A172 (cell line): Measurements from ENCODE around the gene RPL36A. TPM values are rescaled to one million over a fixed set of nuclear protein-coding genes. Genes with fewer than 3 reads are reported as not detected.

Experiments used
- DNase-seq: peaks from one replicate; pipeline ENCODE4 v3.0.0-alpha.2; 2015; ENCODE audit warnings: low spot score
- total RNA-seq: library from RNA; depleted of rRNA; stranded (reverse); fragments of >200 nt; shearing (Covaris generic); gene quantifications from 2 replicates; pipeline ENCODE4 v1.2.3, GENCODE V29; 2014; rRNA removed

RPL36A gene
- total RNA-seq, result 859 and 1,447 TPM in 2 replicates

DNA sequence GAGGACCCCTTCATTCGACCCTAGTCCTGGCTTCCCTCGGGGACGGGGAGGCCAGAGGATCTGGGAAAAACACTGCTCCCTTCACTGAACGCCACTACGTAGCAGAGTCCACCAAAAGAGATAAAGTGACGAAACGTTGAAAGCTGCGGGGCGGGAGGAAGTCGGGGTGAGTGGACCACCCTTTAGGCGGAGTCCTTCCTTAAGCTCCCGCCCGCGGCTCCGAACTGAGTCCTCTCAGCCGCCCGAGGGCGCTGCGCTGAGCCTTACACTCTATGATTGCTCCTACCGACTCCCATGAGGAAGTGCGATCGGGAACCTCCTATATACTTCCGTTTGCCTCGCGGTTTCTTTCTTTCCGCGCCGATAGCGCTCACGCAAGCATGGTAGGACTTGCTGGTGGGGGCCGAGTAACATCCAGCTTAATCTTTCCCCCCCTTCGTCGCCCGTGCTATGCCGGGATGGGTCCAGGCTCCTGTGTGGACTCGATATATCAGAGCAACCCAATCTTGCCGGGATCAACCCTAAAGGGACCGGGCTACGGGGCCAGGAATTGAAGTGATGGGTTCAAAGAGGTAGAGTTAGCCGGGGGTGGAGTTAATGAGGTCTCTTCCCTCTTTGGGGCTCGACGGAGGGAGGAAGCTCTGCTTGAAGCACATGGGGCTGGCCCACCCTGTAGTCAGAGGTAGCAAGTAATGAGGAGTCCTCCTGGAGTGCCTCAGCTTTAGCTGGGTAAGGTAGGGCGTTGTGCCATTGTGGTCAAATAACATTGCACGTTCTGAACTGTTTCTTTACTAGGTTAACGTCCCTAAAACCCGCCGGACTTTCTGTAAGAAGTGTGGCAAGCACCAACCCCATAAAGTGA, at the start of gene RPL36A:
RPL36A (plus strand) TSS at position 348 of the 862 bp plus-strand sequence; CDS start at position 381, 33 bp downstream.
- peak; percentile 66 for DNase-seq

DNA sequence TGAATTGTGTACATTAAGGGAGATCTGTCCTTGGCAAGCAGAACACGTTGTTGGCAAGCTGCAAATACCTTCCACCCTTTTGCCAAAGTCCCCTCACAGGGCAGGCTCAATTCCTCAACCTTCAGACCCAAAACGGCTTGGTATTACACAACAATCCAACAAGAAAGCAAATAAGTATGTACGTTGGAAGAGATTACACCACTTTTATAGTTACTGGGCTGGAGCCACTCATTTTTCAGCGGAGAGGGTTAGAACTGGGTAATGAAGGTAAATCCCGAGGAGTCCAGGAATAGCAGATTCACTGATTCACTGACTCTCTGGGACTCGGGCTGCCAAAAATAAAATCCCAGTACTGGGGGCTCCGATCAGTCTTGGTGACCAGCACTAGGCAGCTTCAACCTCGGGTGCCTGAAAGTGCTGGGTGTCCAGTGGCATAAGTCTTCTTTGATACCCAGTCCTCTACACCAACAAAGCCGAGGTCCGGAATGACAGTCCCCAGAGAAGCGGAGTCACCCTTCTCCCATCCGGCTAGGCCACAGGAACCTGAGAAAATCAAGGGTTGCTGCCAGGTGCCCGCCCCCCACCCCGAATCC, 42.9 kb upstream of the RPL36A start:
- DNase-seq, result no peak

DNA sequence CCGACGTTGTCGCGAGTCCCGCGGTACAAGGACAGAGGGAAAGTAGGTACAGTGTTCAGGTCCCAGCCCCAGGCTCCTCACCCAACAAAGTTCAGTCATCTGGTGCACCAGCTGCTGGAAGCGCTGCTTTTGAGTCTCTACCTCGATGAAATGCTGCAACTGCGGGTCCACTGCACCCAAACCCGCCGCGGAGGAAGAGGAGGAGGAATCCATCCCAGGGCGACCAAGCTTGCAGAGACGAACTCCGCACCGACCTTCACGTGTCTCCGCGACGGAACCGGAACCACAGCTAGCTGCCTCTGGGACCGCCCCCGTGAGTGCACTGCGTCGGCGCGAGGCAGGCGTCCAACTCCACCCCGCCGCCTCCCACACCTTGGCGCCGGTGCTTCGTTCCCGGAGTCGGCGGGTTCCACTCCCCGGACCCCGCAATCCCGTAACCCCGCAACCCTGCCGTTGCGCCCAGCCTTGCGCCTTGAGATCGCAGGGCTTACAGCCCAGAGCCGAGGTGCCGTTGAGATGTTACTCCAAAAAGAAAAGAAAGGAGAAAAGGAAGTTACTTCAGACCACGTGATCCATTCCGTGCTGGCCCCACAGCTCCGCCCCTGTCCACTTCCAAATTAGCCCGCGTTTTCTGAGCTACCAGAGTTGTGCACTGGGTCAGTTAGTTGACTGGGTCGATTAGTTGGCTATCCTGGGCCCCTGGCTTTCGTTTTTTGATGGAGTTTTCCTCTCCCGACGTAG, 42.2 kb upstream of the RPL36A start, which contains the start of gene TIMM8A:
TIMM8A (minus strand) TSS at position 291 of the 741 bp plus-strand sequence; CDS start at position 213, 78 bp downstream.
- DNase-seq, result peak; percentile 41

DNA sequence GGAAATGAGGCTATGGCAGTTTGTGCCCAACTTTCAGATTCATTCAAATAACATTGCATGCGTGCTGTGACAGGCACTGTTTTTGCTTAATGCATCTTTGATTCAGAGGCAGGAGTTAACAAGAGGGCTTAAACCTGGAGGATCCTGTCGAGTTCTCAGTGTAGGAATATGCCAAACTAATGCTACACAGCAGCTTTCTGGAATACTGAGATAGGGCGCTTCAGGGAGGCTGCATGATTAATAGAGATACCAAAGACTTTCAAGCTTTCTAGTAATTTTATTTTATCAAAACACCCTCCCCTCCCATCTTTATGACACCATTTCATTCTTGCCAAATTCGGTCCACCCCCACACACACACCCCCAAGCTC, 41.6 kb upstream of the RPL36A start:
- no peak for DNase-seq

DNA sequence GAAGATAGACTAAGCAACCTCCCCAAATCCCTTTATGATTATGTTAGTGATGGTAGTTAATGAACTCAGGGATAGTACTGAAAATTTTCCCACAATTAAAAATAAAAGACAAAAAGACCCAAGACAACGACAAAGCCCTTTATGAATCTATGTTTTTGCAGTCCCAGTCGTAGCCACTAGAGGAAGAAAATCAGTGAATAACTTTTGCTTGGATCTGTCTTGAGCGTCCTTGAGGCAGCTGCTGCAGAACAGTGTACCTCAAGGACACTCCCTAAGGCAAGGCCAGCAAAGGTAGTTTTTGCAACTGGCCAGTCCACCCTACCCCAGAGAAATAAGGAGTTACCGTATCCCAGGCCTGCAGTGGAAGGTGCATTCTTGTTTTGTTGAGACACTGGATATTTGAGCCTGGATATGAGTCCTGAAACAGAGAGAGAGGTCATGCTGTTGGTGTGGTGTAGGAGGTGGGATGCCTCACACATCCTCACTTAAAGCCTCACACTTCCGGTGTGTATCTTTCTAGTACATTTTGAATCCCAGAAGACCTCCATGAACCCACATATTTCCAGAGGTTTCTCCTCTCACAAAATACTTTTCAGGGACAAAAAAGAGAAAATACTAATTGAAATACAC, 33.5 kb upstream of the RPL36A start:
- no peak for DNase-seq

DNA sequence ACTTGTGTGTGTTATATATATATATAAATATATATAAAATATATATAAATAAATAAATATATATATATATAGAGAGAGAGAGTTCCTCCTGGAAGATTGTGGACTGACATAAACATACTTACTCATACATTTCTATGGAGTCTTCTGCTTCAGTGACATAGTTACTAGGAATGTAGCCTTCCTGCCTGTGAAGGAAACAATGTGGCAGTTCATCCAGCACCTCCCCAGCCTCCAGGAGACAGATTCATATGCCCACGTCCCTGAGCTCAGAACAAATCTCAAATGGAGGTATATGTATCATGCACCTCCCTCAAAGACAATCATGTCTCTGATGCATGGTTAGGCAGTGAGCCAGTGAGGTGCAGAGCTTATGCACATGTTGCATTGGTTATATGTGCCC, 30.8 kb upstream of the RPL36A start:
- DNase-seq, result no peak

DNA sequence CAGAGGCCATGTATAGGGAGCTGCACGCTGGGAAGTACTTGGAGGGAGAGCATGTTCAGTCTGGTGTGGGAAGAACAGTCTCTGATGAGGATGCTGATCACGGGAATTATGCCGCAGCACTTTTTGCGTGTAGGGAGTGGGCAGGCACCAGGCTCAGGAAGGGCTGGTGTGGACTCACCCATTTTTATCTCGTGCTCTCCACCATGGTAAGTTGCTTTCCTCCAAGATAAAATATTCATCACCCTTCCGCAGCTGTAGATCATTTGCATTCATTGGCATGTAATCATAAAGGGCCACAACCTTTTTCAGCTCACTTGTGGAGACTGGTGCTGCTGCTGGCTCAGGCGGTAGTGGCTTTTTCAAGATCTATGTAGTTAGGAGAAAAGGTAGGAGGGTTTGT, 30.4 kb upstream of the RPL36A start:
- no peak for DNase-seq

DNA sequence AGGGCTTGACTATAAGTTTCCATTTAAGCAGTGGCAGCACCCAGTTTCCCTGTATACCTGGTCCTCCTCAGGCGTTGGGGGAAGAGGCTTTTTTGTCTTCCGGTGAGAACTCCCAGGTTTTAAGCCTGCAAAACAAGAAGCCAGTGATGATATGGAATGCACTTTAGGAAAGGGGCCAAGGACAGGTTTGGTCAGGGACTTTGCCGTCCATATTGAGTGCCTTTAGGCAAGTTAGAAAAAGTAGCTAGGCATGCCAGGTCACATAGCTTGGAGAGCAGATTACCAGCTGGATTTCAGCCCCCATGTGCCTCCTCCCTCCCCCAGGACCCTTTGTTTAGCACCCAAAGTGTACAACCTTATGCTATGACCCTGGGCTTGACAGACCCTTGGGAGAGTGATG, 28.7 kb upstream of the RPL36A start:
- no peak for DNase-seq

DNA sequence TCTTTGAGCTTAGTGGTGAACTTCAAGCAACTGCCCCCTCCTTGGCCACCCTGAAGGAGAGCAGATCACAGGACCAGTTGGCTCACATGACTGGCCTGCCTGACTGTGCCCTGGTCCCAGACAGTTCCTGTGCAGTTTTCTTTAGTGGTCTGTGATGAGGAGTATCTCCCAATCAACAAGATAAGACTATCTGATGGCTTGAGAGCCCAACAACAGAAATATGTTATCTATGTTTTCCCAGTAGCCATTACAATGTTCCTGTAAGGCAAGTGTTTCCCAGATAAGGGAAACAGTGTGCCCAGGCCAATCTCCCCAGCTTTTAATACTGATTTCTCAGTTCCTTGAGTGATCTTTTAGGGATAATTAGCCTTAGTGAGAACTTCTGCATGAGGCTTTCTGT, 28.1 kb upstream of the RPL36A start:
- DNase-seq, result no peak

DNA sequence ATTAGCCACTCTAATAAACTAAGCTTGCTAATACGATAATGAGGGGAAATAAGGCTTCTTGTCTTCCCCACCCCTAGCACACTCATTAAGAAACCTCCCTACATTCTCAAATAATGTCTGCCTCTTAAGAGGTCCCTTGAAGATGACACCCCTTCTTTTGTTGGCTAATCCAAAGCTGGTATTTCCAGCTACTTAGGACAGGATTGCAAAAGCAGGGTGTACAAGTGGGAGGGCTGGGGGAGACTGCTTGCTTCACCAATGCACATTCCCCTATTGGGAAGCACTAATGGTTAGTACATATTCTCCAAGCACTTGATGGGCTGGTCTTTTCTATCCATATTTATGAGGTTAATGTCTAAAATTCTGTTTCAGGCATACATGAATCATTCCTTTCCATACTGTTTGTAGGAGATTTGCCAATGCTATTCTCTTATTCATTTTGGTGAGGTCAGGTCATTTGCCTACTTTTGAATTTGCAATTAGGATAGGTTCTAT, 25.5 kb upstream of the RPL36A start:
- no peak for DNase-seq

DNA sequence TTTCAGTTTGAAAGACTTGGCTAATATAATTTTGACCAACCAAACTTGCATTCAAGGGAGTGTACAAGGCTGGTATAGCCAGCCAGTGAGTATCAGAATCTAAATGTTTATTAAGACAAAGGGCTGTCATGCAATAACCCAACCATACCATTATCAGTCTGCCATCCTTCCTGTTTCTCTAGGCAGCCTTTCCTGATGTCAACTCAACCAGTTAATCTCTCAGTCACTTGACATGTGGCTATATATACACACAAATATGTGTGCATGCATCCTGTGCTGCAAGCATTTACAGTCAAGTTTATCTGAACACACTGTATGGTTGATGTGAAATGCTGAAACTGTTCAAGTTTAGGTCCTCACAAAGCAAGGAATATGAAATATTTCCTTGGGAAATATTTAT, 22.0 kb upstream of the RPL36A start:
- DNase-seq, result no peak

DNA sequence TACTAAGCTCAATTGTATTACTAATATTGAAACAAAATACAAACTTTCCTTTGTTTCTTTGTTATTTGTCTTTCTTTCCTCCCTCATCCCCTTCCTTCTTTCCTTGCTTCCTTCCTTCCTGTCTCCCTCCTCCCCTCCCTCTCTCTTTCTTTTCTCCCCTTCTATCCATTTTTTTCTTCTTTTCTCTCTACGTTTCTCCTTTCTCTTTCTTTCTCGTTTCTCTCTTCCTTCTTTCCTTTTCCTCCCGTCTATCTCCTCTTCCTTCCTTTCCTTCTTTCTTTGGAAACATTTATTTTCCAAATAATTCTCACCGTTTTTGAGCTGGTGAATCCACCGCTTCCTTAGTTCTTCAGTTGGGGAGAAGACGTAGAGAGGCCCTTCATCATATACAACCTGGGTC, 21.1 kb upstream of the RPL36A start:
- DNase-seq, result no peak

DNA sequence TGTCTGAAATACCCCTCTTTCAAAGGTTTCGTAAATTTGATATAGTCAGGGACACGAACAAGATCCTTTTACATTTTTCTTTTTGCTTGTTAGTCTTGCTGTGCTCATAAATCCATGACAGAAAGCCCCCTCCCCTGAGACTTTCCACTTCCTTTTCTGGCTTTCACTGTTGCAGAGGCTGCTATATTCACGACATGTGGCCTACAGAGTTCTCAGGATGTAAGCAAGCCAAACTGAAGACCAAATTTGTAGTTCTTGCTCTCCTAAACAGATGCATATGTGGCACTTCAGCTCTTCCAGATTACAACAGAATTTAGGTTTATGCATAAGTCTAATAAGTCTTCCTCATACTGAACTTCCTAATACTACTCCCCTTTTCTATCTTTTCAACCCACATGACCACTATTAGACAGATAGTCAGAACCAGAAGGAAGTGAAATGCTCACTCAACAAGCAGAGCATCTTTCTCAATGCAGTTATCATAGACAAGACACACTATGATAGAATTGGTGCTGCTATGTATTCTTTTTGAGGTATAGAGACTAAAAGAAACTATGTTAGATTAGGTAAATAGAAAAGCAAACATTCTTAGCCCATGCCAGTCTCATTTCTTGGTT, 19.8 kb upstream of the RPL36A start:
- no peak for DNase-seq

DNA sequence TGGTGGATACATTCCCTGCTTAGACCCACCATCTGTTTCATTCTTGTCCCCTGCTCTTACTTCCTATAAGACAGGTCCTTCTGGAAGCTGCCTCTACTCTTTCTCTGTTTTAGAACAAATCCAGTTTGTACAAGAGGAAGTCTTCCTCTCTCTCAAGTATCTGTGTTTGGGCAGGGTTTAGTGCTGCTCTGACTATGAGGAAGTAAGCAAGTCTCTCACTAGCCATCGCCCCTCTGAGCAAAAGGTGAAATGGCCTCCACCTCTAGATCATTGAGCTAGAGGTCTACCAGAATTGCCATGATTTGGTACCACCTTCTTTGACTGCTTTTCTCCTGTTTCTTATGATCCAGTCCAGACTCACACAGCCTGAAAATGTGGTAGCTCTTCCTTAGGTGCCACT, 13.3 kb upstream of the RPL36A start:
- DNase-seq, result no peak

DNA sequence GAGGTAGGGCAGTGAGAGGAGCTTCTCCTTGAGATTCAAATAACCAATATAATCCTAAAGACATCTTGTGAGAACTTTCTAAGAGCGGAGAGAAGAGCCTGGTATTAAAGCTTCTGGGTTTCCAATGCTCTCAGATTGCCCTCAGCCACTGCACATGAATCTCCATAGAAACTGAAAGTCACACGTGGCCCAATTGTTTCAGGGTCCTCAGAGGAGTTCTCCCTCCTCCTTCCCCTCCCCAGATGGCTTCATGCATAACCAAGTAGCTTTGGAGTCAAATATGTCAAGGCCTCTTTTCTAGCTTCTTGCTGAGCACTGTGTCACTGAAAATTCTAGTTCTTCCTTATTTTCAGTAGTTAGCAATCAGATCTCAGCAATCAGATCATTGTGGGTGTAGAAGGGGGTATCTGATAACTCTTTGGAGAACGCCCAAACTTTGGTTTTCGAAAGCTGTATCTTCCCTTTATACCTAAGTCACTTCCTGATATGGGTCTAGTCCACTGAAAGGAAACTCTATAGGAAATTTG, 7.1 kb upstream of the RPL36A start:
- DNase-seq, result no peak

DNA sequence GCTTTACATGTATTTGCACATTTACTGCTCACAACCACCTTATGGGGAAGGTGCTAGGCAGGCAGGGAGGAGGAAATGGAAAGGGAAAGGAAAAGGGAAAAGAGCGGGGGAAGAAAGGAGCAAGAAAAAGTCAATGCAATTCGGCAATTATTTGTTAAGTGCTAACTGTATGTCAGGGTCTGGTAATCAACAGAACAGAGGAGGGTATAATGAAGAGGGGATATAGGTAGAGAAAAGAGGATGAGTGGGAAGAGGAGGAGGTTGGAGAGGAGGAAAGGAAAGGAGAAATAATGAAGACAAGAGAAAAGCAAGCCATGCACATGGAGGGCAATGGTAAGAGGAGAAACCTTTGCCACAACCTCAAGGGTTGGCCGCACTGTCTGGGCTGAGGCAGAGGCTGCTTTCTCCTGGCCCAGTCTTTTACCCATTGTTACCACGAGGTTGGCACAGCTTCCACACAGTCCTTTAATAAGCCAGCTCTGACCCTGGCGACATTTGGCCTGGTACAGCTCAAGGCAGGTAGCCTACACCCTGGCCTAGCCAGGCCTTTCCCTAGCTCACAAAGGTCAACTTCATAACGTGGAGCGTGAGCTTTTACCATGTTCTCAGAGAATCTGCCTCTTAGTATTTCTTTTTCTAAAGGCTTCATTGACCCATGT, 5.7 kb upstream of the RPL36A start:
- no peak for DNase-seq

DNA sequence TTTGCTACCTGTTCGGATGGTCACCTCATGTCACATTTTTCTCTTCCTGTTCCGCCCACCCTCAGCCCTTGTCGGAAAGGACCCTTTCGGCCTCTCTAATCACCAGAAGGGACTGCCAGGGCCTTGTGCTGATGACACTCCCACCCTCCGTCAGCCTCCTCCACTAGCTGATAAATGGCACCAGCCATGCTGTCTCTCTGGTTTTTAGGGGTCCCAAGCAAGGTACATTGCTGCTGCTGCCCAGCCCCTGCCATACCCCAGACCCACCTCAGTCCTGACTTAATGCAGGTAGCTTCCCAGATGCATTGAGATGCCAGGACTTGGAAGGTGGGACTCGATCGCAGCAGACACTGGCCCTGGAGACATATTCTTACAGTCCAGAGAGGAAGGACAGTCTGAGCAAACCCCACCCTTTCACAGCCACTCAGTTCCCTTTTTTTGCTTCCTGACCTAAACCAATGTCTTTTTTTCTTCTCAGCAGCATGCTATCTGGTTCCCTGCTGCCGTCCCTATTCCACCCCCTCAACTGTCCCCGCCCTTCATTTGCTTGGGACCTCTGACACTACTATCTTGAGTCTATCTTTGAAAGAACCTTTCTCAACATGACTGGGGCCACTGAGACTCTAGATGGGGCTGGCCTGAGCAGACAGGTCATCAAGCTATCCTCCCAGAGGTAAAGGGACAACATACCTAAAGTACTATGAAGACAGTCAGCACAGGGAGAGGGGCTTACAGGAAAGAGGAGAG, 4.8 kb upstream of the RPL36A start, which contains the start of gene BTK:
BTK (minus strand) TSS at position 397 of the 747 bp plus-strand sequence. CDS start 10,907 bp downstream, outside the sequence.
- no peak for DNase-seq

DNA sequence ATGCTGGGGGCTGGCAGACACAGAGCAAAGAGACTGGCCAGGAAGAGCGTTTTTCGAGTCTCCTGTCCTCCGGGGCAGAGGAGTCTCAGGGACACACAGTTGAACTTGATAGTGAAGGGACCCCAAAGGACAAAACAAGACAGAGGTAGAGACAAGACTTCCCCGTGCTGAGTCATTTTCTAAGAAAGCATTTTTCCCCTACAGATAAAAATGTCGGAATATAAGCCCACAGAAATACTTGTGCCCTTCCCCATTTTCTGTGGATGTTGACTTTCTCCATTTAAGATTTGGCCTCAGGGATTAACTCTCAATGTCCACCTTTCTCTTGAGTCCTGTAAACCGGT, 4.3 kb upstream of the RPL36A start:
- DNase-seq, result no peak

DNA sequence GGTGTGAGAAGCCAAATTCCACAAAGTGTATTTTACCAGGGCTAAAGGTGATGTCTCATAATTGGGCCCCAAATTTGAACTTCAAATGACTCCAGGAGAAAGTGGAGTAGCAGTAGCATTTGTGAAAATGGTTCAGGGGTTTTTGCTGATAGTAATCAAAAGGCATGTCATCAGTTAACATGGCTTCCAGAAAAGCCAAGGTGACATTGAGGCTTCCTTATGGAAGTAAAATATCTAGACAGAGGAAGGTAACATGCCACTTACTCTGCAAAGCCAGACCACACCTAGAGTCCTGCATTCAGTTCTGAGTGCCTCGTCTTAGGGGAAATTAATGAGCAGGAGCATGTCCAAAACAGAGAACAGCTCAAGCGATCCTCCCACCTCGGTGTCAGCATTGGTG, 2.2 kb upstream of the RPL36A start:
- no peak for DNase-seq

DNA sequence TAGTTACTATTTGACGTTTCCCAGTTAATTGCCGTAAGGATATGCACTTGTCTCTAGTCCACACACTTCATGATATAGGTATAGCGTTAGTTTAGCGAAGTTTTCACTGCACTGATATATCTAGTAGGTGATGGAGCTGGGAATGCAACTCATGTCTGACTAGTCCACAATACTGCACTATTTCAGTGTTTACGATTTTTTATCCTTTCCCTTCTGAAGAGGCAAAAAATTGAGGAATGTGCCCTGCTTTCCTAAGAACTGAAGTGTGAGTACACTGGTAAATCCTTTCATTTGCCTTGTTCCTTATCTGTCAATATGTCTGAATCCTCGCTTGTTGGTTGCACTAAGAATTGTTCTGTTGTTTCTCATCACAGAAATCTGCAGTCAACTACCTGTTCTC, 1.0 kb downstream of the RPL36A start:
- no peak for DNase-seq
